H1 (cell line): ENCODE results near the gene CHCHD6. TPM values are rescaled to one million over a fixed set of nuclear protein-coding genes. Genes with fewer than 3 reads are reported as not detected.

Experiments
- CTCF ChIA-PET: fragments of 300-600 bp; sonication (Branson Sonifier 250); formaldehyde crosslinking; loops from one replicate; lab custom pipeline; 2021; ENCODE audit not compliant: partially characterized antibody; lab: Charles Lee
- POLR2A ChIA-PET: fragments of 300-600 bp; sonication (Branson Sonifier 250); formaldehyde crosslinking; loops from one replicate; lab custom pipeline; 2021; ENCODE audit warnings: inconsistent platforms; ENCODE audit not compliant: partially characterized antibody; lab: Charles Lee
- DNase-seq, 2 experiments: peaks; one replicate each; pipeline versions ENCODE4 v3.0.0 to v3.0.0-alpha.2; 2010 to 2022; ENCODE audit warnings: low spot score in 2 of 2, low read depth in 1 of 2, mixed read lengths in 1 of 2
- FAIRE-seq: peaks from 2 replicates; lab custom pipeline; 2011; peaks lifted over from hg19 to GRCh38; lab: Jason Lieb, UNC
- H2AFZ ChIP-seq: 2 replicates; pipeline ENCODE4 v1.8.1; 2012; ENCODE audit warnings: low read length, inconsistent platforms
- H2AK5ac ChIP-seq: 2 replicates; pipeline ENCODE4 v1.6.1; 2013; ENCODE audit warnings: low read depth, low read length
- H2BK120ac ChIP-seq: replicated peaks from 2 replicates; pipeline ENCODE3; 2013; ENCODE audit warnings: low read depth, low read length, inconsistent platforms
- H2BK12ac ChIP-seq: 2 replicates; pipeline ENCODE4 v1.6.1; 2013; ENCODE audit warnings: low read depth, low read length
- H2BK15ac ChIP-seq: 2 replicates; pipeline ENCODE4 v1.6.1; 2013; ENCODE audit warnings: low read length
- H2BK20ac ChIP-seq: 2 replicates; pipeline ENCODE4 v1.6.1; 2013; ENCODE audit warnings: low read length
- H2BK5ac ChIP-seq: 2 replicates; pipeline ENCODE4 v1.6.1; 2013; ENCODE audit warnings: low read depth, low read length
- H3K14ac ChIP-seq: 2 replicates; pipeline ENCODE4 v1.6.1; 2013; ENCODE audit warnings: inconsistent platforms; ENCODE audit not compliant: insufficient read length
- H3K18ac ChIP-seq: 2 replicates; pipeline ENCODE4 v1.6.1; 2013; ENCODE audit warnings: low read length; ENCODE audit errors: extremely low read depth
- H3K23ac ChIP-seq: 2 replicates; pipeline ENCODE4 v1.6.1; 2013; ENCODE audit warnings: inconsistent platforms; ENCODE audit not compliant: insufficient read length
- H3K23me2 ChIP-seq: 2 replicates; pipeline ENCODE4 v1.6.1; 2013; ENCODE audit warnings: low read depth, low read length
- H3K27ac ChIP-seq: 2 replicates; pipeline ENCODE4 v1.6.1; 2011; ENCODE audit warnings: low read depth, low read length, inconsistent platforms
- H3K27me3 ChIP-seq, 4 experiments: replicated peaks in 1 of 4; 1 replicate in 1 of 4; 2 replicates in 3 of 4; pipeline versions ENCODE4 v1.6.1 to v1.8.1; 2011 to 2013; ENCODE audit warnings: low read length in 3 of 4, mild to moderate bottlenecking in 3 of 4, inconsistent platforms in 2 of 4, mixed read lengths in 2 of 4, moderate library complexity in 1 of 4; ENCODE audit not compliant: control insufficient read depth in 3 of 4, insufficient read depth in 3 of 4; ENCODE audit errors: extremely low read depth in 1 of 4
- H3K36me3 ChIP-seq, 4 experiments: 2 replicates each; pipeline versions ENCODE4 v1.6.1 to v1.8.1; 2011 to 2013; ENCODE audit warnings: mild to moderate bottlenecking in 4 of 4, low read length in 3 of 4, moderate library complexity in 2 of 4, control low read depth in 1 of 4, inconsistent platforms in 1 of 4; ENCODE audit not compliant: insufficient read depth in 4 of 4, control insufficient read depth in 2 of 4
- H3K4ac ChIP-seq: replicated peaks from 2 replicates; pipeline ENCODE3; 2013; ENCODE audit warnings: low read length, low read depth, mixed read lengths, inconsistent platforms; ENCODE audit not compliant: insufficient read length
- H3K4me1 ChIP-seq, 4 experiments: replicated peaks in 1 of 4; 1 replicate in 1 of 4; 2 replicates in 3 of 4; pipeline versions ENCODE4 v1.6.1 to v1.8.1; 2011 to 2013; ENCODE audit warnings: low read length in 3 of 4, inconsistent platforms in 2 of 4, mixed read lengths in 1 of 4; ENCODE audit not compliant: insufficient read depth in 4 of 4, control insufficient read depth in 3 of 4
- H3K4me2 ChIP-seq, 2 experiments: 2 replicates each; pipeline versions ENCODE4 v1.6.1 to v1.8.1; 2011 to 2013; ENCODE audit warnings: low read depth in 2 of 2, low read length in 2 of 2, control low read depth in 1 of 2, inconsistent platforms in 1 of 2, mild to moderate bottlenecking in 1 of 2; ENCODE audit not compliant: insufficient read depth in 1 of 2
- H3K4me3 ChIP-seq, 4 experiments: fragments of 200-600, 300-600 bp in 1 of 4; sonication (generic), shearing (Covaris generic), sonication (Bioruptor Twin) in 1 of 4; 2 replicates each; pipeline versions ENCODE4 v1.5.1 to v1.8.1; 2011 to 2016; ENCODE audit warnings: low read length in 4 of 4, low read depth in 3 of 4, control low read depth in 2 of 4, inconsistent platforms in 2 of 4, mild to moderate bottlenecking in 2 of 4, mixed read lengths in 1 of 4, moderate library complexity in 1 of 4; ENCODE audit not compliant: insufficient read depth in 2 of 4; ENCODE audit errors: extremely low read depth in 1 of 4
- H3K56ac ChIP-seq: replicated peaks from 2 replicates; pipeline ENCODE3; 2013; ENCODE audit warnings: low read depth, mild to moderate bottlenecking, mixed read lengths, low read length, inconsistent platforms; ENCODE audit not compliant: insufficient read length
- H3K79me1 ChIP-seq: 2 replicates; pipeline ENCODE4 v1.6.1; 2013; ENCODE audit warnings: low read depth, low read length, control low read depth
- H3K79me2 ChIP-seq, 2 experiments: 2 replicates each; pipeline versions ENCODE4 v1.6.1 to v1.8.1; 2012 to 2013; ENCODE audit warnings: low read length in 2 of 2, mild to moderate bottlenecking in 2 of 2, inconsistent platforms in 1 of 2; ENCODE audit not compliant: insufficient read depth in 2 of 2, control insufficient read depth in 1 of 2
- H3K9ac ChIP-seq, 4 experiments: replicated peaks in 1 of 4; 1 replicate in 1 of 4; 2 replicates in 3 of 4; pipeline versions ENCODE4 v1.6.1 to v1.8.1; 2011 to 2013; ENCODE audit warnings: low read depth in 3 of 4, low read length in 3 of 4, control low read depth in 2 of 4, mild to moderate bottlenecking in 2 of 4, moderate library complexity in 2 of 4, inconsistent platforms in 1 of 4; ENCODE audit errors: extremely low read depth in 1 of 4
- H3K9me3 ChIP-seq, 2 experiments: 2 replicates each; pipeline versions ENCODE4 v1.6.1 to v1.8.1; 2012 to 2013; ENCODE audit warnings: mild to moderate bottlenecking in 2 of 2, moderate library complexity in 2 of 2, control low read depth in 1 of 2, inconsistent platforms in 1 of 2, low read depth in 1 of 2, low read length in 1 of 2, mixed read lengths in 1 of 2; ENCODE audit not compliant: insufficient read depth in 2 of 2
- H4K20me1 ChIP-seq, 2 experiments: replicated peaks in 1 of 2; 2 replicates each; pipeline versions ENCODE3 to v1.8.1; 2011 to 2013; ENCODE audit warnings: inconsistent platforms in 2 of 2, low read length in 2 of 2, mild to moderate bottlenecking in 1 of 2; ENCODE audit not compliant: insufficient read depth in 2 of 2, control insufficient read depth in 1 of 2
- H4K5ac ChIP-seq: 2 replicates; pipeline ENCODE4 v1.6.1; 2013; ENCODE audit warnings: low read length, low read depth, mixed read lengths, inconsistent platforms; ENCODE audit not compliant: insufficient read length
- H4K8ac ChIP-seq: 2 replicates; pipeline ENCODE4 v1.8.0; 2013; ENCODE audit warnings: mild to moderate bottlenecking, moderate library complexity, low read length, inconsistent platforms; ENCODE audit not compliant: insufficient read depth; ENCODE audit errors: extremely low read depth
- H4K91ac ChIP-seq: replicated peaks from 2 replicates; pipeline ENCODE3; 2013; ENCODE audit warnings: low read length, mixed read lengths, inconsistent platforms; ENCODE audit not compliant: insufficient read length
- CTBP2 ChIP-seq: IDR thresholded peaks from 2 replicates; pipeline ENCODE4 v1.7.0; 2011; ENCODE audit warnings: borderline replicate concordance, mild to moderate bottlenecking, moderate library complexity, mixed read lengths, low read length; ENCODE audit not compliant: insufficient read depth, insufficient read length
- CTCF ChIP-seq, 3 experiments: IDR thresholded peaks; 1 replicate in 2 of 3; 2 replicates in 1 of 3; pipeline versions ENCODE4 v1.5.1 to v1.6.1; 2011; ENCODE audit warnings: low read length in 3 of 3, mild to moderate bottlenecking in 3 of 3, inconsistent platforms in 2 of 3, low read depth in 1 of 3, moderate library complexity in 1 of 3; ENCODE audit not compliant: insufficient read depth in 1 of 3; ENCODE audit errors: control extremely low read depth in 1 of 3
- JUND ChIP-seq: IDR thresholded peaks from 2 replicates; pipeline ENCODE4 v1.6.1; 2011; ENCODE audit warnings: mild to moderate bottlenecking, improper control_type of control experiment, low read length
- KDM1A ChIP-seq: fragments of 200-600, 300-600 bp; sonication (generic); IDR thresholded peaks from 2 replicates; pipeline ENCODE4 v1.7.1; 2016; ENCODE audit warnings: mild to moderate bottlenecking, low read length, borderline replicate concordance
- KDM4A ChIP-seq: IDR thresholded peaks from one replicate; pipeline ENCODE4 v1.7.1; 2012; ENCODE audit warnings: low read depth, mild to moderate bottlenecking, moderate library complexity, low read length, inconsistent platforms; ENCODE audit not compliant: severe bottlenecking
- MAFK ChIP-seq: IDR thresholded peaks from 2 replicates; pipeline ENCODE4 v1.6.1; 2012; ENCODE audit warnings: low read depth, mild to moderate bottlenecking, improper control_type of control experiment, low read length
- POLR2A ChIP-seq, 2 experiments: IDR thresholded peaks; 1 replicate in 1 of 2; 2 replicates in 1 of 2; pipeline ENCODE4 v1.6.1; 2011; ENCODE audit warnings: low read depth in 2 of 2, low read length in 2 of 2, mild to moderate bottlenecking in 2 of 2; ENCODE audit errors: control extremely low read depth in 1 of 2
- RXRA ChIP-seq: IDR thresholded peaks from 2 replicates; pipeline ENCODE4 v1.6.1; 2011; ENCODE audit warnings: low read depth, mild to moderate bottlenecking, low read length, moderate library complexity; ENCODE audit not compliant: insufficient read depth
- SAP30 ChIP-seq: fragments of 300-600 bp; sonication (generic); IDR thresholded peaks from 2 replicates; pipeline ENCODE4 v1.7.1; 2012; ENCODE audit warnings: low read length, moderate library complexity, mild to moderate bottlenecking, inconsistent platforms; ENCODE audit not compliant: insufficient read depth, insufficient replicate concordance
- SIX5 ChIP-seq: IDR thresholded peaks from 2 replicates; pipeline ENCODE4 v1.6.1; 2011; ENCODE audit warnings: mild to moderate bottlenecking, low read depth, low read length
- SP2 ChIP-seq: IDR thresholded peaks from 2 replicates; pipeline ENCODE4 v1.6.1; 2012; ENCODE audit warnings: mild to moderate bottlenecking, low read length, inconsistent platforms
- SRF ChIP-seq: IDR thresholded peaks from 2 replicates; pipeline ENCODE4 v1.6.1; 2011; ENCODE audit warnings: mild to moderate bottlenecking, low read depth, low read length, moderate library complexity
- TCF12 ChIP-seq: IDR thresholded peaks from 2 replicates; pipeline ENCODE4 v1.6.1; 2011; ENCODE audit warnings: low read depth, mild to moderate bottlenecking, low read length
- WGBS, 2 experiments: shearing (Covaris generic) in 1 of 2; methylation state at CpG; one replicate each; pipeline versions ENCODE4 v1.1.6 to v1.1.7; 2013 to 2015; ENCODE audit warnings: low lambda C conversion rate in 2 of 2, mixed read lengths in 2 of 2, inconsistent platforms in 1 of 2, low coverage in 1 of 2, missing lambda C conversion rate in 1 of 2; ENCODE audit not compliant: insufficient replicate concordance in 2 of 2, insufficient coverage in 1 of 2, insufficient read length in 1 of 2; ENCODE audit errors: extremely low coverage in 1 of 2, missing lambda C conversion rate in 1 of 2; 5-methylcytosine and 5-hydroxymethylcytosine counted together
- polyA plus RNA-seq, 7 experiments: library from polyadenylated mRNA; depleted of rRNA in 3 of 7; stranded (reverse) in 5 of 7; unstranded in 2 of 7; fragments of >200 nt in 5 of 7; fragments of 200-250 nt in 2 of 7; gene quantifications; 1 replicate in 5 of 7; 2 replicates in 1 of 7; 4 replicates in 1 of 7; pipeline versions ENCODE4 v1.2.1 to v1.2.3, GENCODE V29; 2011 to 2013; ENCODE audit warnings: missing spikeins in 2 of 7, mixed read lengths in 2 of 7
- total RNA-seq: library from RNA; stranded (reverse); fragmentation: NEBNext Ultra II Directional; extraction: Animal tissue kit (Norgen Biotek cat#: 25700); gene quantifications from 2 replicates; pipeline ENCODE4 v1.2.1, GENCODE V29; 2021

The CHCHD6 gene
- total and polyA plus RNA-seq, 2 of the 8 experiments (the other 6 are each of a cell fraction or from before 2014, with no cell fraction given): 32.4 to 37.6 TPM

DNA sequence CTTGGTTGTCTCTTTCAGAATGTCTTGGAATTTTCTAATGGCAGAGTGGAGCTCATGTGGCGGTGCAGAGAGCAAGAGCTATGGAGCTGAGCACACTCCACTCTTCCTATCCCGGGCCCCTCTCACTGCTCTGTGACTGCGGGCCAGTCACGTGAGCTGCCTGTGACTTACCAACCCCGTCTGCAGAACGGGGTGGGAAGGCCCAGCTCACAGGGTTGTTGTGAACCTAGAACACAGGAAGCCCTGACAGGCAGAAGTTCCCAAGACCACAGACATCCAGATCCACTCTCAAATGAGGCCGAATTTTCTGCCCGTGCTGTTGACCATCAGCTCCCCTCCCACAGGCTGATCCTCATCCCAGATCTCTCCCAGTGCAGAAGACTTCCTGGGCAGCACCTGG, 243.4 kb downstream of the CHCHD6 start:
- Histone ChIP-seq H3K36me3 (no peaks in the 10 kb centered on the region), H4K20me1 (peaks cover 0 to 4% of the 10 kb centered on the region in 2 experiments), H3K27ac (no peak overlapping the region), H3K14ac (no peak overlapping the region), H2BK12ac (no peak overlapping the region), H3K23me2 (no peaks in the 10 kb centered on the region), H3K4me3 (no peak overlapping the region), H2AK5ac (no peak overlapping the region), H3K4ac (no peak overlapping the region), H4K5ac (no peak overlapping the region), H2AFZ (no peak overlapping the region), H3K79me2 (no peaks in the 10 kb centered on the region), H4K8ac (no peak overlapping the region), H3K9me3 (no peaks in the 10 kb centered on the region), H2BK5ac (no peak overlapping the region), H3K23ac (no peak overlapping the region), H3K79me1 (no peaks in the 10 kb centered on the region), H3K9ac (no peak overlapping the region), H3K27me3 (no peaks in the 10 kb centered on the region), H3K18ac (no peak overlapping the region), H3K4me2 (no peak overlapping the region), H2BK120ac (no peak overlapping the region), H3K4me1 (no peaks in the 10 kb centered on the region), H3K56ac (no peak overlapping the region), H2BK15ac (no peak overlapping the region), H2BK20ac (no peak overlapping the region), H4K91ac (no peak overlapping the region)
- DNase-seq (no peak), FAIRE-seq (no peak)
- POLR2A ChIA-PET: no interaction called here
- 75% methylated on average over 8 of the region's 8 CpGs; no CpG with 5 or more reads in 1 of the 2 experiments for WGBS, 2 experiments
- CTCF ChIA-PET: interaction anchor here (1.0 to 5.0 kb wide), 8 partner anchors 9 to 210 kb away, joined by 3 to 24 read pairs (median 4); no protein-coding TSS in a partner anchor
- TF ChIP-seq SAP30: no peak
- TF ChIP-seq SP2: no peak
- TF ChIP-seq JUND: no peak
- TF ChIP-seq CTBP2: no peak
- no peak for TF ChIP-seq CTCF (IDR thresholded peaks at IDR 0.05; ENCODE audit: control extremely low read depth in 1 of 3, insufficient read depth in 1 of 3, low read depth in 1 of 3, low read length in 3 of 3)
- no peak for TF ChIP-seq KDM4A
- TF ChIP-seq SIX5: no peak
- TF ChIP-seq MAFK: no peak
- no peak for TF ChIP-seq KDM1A
- TF ChIP-seq TCF12: no peak
- no peak for TF ChIP-seq SRF
- TF ChIP-seq RXRA: no peak
- no peak for TF ChIP-seq POLR2A (IDR thresholded peaks at IDR 0.05; ENCODE audit: control extremely low read depth in 1 of 2, low read depth in 2 of 2, low read length in 2 of 2)
